NK-92 (cell line): ENCODE data around the gene FAM3C.

Experiments
- DNase-seq: peaks from one replicate; lab custom pipeline; 2025; ENCODE audit not compliant: unreplicated experiment; lab: John Stamatoyannopoulos, UW

Gene FAM3C

DNA sequence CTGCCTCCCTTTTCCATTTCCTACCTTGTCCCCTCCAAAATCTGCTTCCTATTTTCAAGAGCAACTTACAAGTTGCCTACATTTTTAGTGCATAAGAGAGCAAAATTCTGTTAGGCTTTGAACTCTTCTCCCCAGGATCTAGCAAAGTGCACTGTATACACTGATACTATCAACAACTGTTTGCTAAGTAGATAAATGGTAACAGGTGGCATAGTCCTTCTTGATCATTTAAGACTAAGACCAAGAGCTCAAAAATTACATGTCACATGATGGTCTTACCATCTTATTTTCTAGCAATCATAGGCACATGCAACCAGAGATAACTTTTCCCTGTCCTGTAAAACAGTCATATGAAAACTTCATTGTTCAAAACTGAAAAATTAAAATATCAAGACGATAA lies 16.2 kb downstream of the FAM3C start:
- DNase-seq: no peak

DNA sequence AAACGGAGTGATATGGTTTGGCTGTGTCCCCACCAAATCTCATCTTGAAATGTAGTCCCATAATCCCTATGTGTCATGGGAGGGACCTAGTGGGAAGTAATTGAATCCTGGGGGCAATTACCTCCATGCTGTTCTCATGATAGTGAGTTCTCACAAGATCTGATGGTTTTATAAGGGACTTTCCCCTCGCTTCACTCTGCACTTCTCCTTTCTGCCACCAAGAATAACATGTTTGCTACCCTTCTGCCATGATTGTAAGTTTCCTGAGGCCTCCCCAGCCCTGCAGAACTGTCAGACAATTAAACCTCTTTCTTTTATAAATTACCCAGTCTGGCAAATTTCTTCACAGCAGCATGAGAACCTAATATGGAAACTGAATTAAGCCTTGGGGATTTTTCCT lies 19.1 kb downstream of the FAM3C start:
- no peak for DNase-seq

- DNase-seq: no peak
Measured at GRCh38 chr7:121373177-121373576, 22.9 kb downstream of the FAM3C start.

- DNase-seq: no peak
Measured at GRCh38 chr7:121372376-121373010, 23.6 kb downstream of the FAM3C start.

DNA sequence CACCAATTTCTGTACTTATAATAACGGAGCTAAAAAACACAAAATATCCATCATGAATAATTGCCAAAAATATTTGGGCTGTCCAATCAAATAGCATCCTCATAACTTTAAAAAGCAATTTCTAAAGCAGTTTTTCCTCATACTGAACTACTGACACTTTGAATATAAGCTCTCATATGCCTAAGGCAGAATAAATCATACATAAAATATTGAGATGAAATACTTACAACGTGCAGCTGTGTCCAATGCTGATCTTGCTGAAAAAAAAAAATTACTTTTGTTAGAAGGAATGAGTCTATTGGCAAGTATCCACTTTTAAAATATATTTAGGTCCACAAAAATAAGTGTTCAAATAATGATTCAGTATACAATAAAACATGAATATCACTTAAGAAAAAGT lies 24.2 kb downstream of the FAM3C start:
- DNase-seq: no peak

DNA sequence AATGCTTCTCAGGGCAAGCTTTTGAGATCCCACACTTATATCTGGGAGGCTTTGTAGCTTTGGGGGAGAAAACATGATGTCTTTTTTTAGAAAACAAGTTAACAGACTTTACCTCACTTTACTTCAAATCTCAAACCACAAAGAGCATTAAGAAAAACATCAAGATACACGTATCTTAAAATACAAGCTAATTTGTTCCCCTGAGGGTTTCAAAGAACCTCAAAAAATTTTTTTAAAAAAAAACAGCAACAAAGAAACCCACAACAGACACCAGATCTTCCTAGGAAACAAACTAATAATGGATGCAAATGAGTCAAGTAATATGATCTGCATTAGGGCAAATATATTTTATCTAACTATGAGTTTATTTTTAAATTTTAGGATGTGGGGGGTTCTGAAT lies 24.7 kb downstream of the FAM3C start:
- no peak for DNase-seq

DNA sequence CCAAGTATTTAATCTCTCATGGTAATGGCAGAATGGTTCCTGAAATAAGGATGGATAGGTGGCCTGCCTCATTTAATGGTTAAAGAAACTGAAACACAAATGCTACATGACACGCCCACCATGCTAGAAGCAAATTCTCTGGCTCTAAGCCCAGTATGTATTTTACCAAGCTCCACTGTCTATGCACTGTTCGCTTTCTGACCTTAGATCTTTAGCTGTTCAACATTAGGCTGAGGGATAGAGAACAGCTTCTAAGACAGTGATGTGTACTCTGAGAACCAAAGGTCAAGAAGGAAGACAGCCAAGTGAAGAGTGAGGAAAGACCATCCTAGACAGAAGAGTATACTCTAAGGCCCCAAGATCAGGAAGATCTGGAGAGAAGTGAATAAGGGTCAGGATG lies 26.6 kb downstream of the FAM3C start:
- DNase-seq: no peak

GRCh38 chr7:121366852-121367431 lies 29.2 kb downstream of the FAM3C start:
- no peak for DNase-seq

- DNase-seq: no peak
Measured at GRCh38 chr7:121360564-121360963, 35.5 kb downstream of the FAM3C start.

DNA sequence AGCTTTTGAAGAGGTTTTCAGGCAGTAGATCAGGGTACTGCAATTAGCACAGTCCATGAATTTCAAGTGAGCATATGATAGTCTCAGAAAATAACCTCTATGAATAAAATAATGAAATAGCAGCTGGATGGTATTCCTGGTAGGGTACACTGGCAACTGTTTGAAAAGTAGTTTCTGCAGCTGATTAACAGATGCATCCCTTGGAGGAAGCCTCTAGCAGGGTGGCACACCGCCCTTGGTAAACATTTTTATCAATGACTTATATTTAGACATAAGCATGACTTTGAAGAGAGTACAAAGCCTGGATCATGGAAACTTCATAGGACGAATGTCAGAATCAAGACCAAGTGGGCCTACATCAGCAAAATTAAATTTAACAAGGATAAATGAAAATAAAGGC lies 40.5 kb downstream of the FAM3C start:
- no peak for DNase-seq

DNA sequence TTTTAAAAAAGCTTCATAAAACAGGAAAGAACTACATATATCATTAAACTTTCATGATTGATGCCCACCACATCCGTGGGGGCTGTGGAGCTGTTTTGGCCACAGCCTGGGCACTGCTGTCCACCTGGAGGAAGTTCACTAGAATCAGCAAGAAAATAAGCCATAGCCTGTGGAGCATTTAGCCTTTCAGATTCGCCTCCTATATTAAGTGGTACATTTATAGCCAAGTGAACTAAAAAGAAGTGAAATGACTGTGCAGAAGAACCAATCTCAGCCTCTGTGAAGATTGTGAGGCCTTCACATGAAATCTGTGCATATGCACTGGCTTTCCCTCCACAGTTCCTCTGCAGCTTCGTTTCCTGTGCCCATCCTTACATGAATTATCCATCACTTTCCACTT lies 43.8 kb downstream of the FAM3C start:
- no peak for DNase-seq

GRCh38 chr7:121351682-121352081 lies 44.4 kb downstream of the FAM3C start:
- DNase-seq: no peak

DNA sequence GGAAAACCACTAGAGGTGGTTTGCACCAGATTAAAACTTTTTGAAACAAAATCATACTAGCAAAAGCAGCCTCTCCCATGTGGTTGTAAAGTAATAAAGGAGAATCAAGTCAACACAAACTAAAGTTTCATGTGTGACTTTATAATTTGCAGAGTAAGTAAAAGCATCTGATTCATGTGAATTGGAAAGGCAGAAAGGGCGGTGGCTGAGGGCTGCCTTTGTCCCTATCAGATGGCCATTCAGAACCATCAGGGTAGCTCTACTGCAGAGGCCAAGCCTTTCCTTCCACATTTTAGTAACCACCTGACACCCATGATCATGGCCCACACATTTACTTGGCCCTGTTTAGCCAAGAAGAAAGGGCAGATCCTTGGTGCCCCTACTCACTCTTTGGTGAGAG lies 51.6 kb downstream of the FAM3C start:
- DNase-seq: no peak

- no peak for DNase-seq
Measured at GRCh38 chr7:121344093-121344492, 52.0 kb downstream of the FAM3C start.

- DNase-seq: no peak
Measured at GRCh38 chr7:121343302-121343701, 52.8 kb downstream of the FAM3C start.

DNA sequence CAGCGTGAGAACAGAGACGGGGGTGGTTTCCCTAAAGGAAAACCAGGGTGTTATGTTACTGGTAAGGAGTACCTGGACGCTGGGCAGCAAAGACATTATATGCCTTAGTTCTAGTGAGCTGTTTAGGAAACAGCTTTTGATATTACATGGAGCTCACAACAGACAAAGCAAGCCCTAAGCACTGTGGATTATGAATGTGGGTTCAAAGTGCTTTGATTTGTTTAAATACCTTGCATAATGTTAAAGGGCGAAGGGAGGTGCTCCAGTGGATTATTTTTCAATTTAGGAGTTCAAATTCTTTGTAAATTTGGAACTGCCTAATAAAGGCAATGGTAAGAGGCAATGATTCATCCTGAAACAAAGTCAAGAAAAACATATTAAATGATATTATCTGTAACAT lies 53.5 kb downstream of the FAM3C start:
- no peak for DNase-seq

DNA sequence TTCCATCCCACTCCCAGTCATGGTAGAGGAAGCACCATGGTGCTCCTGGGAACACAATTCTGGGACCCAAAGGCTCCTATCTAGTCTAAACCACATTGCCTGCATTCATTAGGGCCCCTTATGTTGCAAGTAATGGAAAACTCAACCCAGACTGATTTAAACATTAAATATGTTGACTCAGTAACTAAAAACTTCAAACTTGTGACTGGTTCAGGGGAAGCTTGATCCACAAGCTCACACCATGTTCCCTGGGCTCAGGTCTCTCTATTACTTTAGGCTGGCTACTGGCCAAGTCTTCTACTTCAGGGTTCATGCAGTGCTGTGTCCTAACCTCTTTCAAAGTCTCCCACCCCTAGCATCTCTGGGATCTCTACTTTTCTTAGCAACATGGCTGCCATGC lies 54.2 kb downstream of the FAM3C start:
- no peak for DNase-seq

- no peak for DNase-seq
Measured at GRCh38 chr7:121339082-121339481, 57.0 kb downstream of the FAM3C start.

- DNase-seq: no peak
Measured at GRCh38 chr7:121337398-121337797, 58.7 kb downstream of the FAM3C start.

DNA sequence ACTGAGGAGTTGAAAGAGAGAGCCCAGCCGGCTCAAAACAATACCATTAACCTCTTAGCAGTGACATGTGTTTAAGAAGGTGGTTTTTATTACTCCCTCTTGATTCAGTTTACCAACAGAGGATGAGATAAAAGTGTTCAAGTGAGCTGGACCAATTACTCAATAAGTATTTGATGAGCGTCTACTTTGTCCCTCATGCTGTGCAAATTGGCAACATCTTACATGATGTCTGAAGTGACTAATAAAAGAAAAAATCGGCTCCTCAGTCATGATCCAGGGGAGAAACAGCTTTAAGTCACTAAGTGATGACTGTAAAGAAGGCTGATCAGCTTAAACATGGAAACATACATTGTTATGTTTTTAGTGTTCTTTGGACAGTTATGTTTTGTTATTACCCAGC lies 59.5 kb downstream of the FAM3C start:
- no peak for DNase-seq

DNA sequence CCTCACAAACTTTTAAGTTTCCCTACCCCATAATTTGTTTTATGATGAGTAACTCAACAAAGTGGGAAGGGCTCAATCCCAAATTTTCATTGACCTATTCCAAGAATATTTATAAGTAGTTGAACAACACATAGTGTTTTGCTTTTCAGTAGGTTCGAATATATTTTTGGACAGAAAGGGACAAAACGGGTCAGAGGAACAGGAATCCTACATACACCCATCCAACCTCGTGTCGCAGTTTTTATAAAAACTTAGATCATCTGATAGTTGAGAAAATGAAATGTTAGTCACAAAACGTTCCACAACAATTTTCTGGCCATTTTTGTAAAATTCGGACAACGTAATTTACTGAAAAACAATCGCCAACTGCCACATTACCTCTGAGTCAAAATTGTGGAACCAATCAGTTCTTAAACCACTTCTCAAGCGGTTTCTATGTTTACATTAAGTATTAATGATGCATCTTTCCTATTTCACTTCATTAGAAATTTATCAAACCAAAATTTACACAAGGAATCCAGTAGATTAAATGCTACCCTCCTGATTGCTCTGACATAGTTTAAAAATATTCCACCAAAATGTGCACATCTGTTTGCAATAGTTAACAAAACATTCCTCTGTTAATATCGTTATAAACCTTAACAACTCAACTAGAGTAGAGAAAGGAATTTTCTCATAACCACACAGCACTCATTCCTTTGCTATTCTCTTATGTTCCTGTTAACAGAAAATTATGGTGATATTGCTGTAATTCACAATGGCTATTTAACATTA lies 61.0 kb downstream of the FAM3C start:
- no peak for DNase-seq

GRCh38 chr7:121334376-121334775 lies 61.7 kb downstream of the FAM3C start:
- no peak for DNase-seq

DNA sequence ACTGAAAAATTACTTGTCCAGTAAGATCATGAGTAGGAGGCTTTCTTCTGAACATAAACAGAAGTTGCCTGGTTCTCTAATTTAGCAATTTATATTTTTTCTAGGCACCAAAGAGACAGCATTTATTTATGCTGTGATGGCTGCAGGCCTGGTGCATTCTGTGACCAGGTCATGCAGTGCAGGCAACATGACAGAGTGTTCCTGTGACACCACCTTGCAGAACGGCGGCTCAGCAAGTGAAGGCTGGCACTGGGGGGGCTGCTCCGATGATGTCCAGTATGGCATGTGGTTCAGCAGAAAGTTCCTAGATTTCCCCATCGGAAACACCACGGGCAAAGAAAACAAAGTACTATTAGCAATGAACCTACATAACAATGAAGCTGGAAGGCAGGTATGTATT lies 64.5 kb downstream of the FAM3C start:
- no peak for DNase-seq
